H1 (cell line): ENCODE measurements around the gene MIER3. TPM values are rescaled to one million over a fixed set of nuclear protein-coding genes. Genes with fewer than 3 reads are reported as not detected.

Source experiments
- CTCF ChIA-PET: fragments of 300-600 bp; sonication (Branson Sonifier 250); formaldehyde crosslinking; loops from one replicate; lab custom pipeline; 2021; ENCODE audit not compliant: partially characterized antibody; lab: Charles Lee
- POLR2A ChIA-PET: fragments of 300-600 bp; sonication (Branson Sonifier 250); formaldehyde crosslinking; loops from one replicate; lab custom pipeline; 2021; ENCODE audit warnings: inconsistent platforms; ENCODE audit not compliant: partially characterized antibody; lab: Charles Lee
- DNase-seq, 2 experiments: peaks; one replicate each; pipeline versions ENCODE4 v3.0.0 to v3.0.0-alpha.2; 2010 to 2022; ENCODE audit warnings: low spot score in 2 of 2, low read depth in 1 of 2, mixed read lengths in 1 of 2
- FAIRE-seq: peaks from 2 replicates; lab custom pipeline; 2011; peaks lifted over from hg19 to GRCh38; lab: Jason Lieb, UNC
- H2AFZ ChIP-seq: 2 replicates; pipeline ENCODE4 v1.8.1; 2012; ENCODE audit warnings: low read length, inconsistent platforms
- H2AK5ac ChIP-seq: 2 replicates; pipeline ENCODE4 v1.6.1; 2013; ENCODE audit warnings: low read depth, low read length
- H2BK120ac ChIP-seq: replicated peaks from 2 replicates; pipeline ENCODE3; 2013; ENCODE audit warnings: low read depth, low read length, inconsistent platforms
- H2BK12ac ChIP-seq: 2 replicates; pipeline ENCODE4 v1.6.1; 2013; ENCODE audit warnings: low read depth, low read length
- H2BK15ac ChIP-seq: 2 replicates; pipeline ENCODE4 v1.6.1; 2013; ENCODE audit warnings: low read length
- H2BK20ac ChIP-seq: 2 replicates; pipeline ENCODE4 v1.6.1; 2013; ENCODE audit warnings: low read length
- H2BK5ac ChIP-seq: 2 replicates; pipeline ENCODE4 v1.6.1; 2013; ENCODE audit warnings: low read depth, low read length
- H3K14ac ChIP-seq: 2 replicates; pipeline ENCODE4 v1.6.1; 2013; ENCODE audit warnings: inconsistent platforms; ENCODE audit not compliant: insufficient read length
- H3K18ac ChIP-seq: 2 replicates; pipeline ENCODE4 v1.6.1; 2013; ENCODE audit warnings: low read length; ENCODE audit errors: extremely low read depth
- H3K23ac ChIP-seq: 2 replicates; pipeline ENCODE4 v1.6.1; 2013; ENCODE audit warnings: inconsistent platforms; ENCODE audit not compliant: insufficient read length
- H3K23me2 ChIP-seq: 2 replicates; pipeline ENCODE4 v1.6.1; 2013; ENCODE audit warnings: low read depth, low read length
- H3K27ac ChIP-seq: 2 replicates; pipeline ENCODE4 v1.6.1; 2011; ENCODE audit warnings: low read depth, low read length, inconsistent platforms
- H3K27me3 ChIP-seq, 4 experiments: replicated peaks in 1 of 4; 1 replicate in 1 of 4; 2 replicates in 3 of 4; pipeline versions ENCODE4 v1.6.1 to v1.8.1; 2011 to 2013; ENCODE audit warnings: low read length in 3 of 4, mild to moderate bottlenecking in 3 of 4, inconsistent platforms in 2 of 4, mixed read lengths in 2 of 4, moderate library complexity in 1 of 4; ENCODE audit not compliant: control insufficient read depth in 3 of 4, insufficient read depth in 3 of 4; ENCODE audit errors: extremely low read depth in 1 of 4
- H3K36me3 ChIP-seq, 4 experiments: 2 replicates each; pipeline versions ENCODE4 v1.6.1 to v1.8.1; 2011 to 2013; ENCODE audit warnings: mild to moderate bottlenecking in 4 of 4, low read length in 3 of 4, moderate library complexity in 2 of 4, control low read depth in 1 of 4, inconsistent platforms in 1 of 4; ENCODE audit not compliant: insufficient read depth in 4 of 4, control insufficient read depth in 2 of 4
- H3K4ac ChIP-seq: replicated peaks from 2 replicates; pipeline ENCODE3; 2013; ENCODE audit warnings: low read length, low read depth, mixed read lengths, inconsistent platforms; ENCODE audit not compliant: insufficient read length
- H3K4me1 ChIP-seq, 4 experiments: replicated peaks in 1 of 4; 1 replicate in 1 of 4; 2 replicates in 3 of 4; pipeline versions ENCODE4 v1.6.1 to v1.8.1; 2011 to 2013; ENCODE audit warnings: low read length in 3 of 4, inconsistent platforms in 2 of 4, mixed read lengths in 1 of 4; ENCODE audit not compliant: insufficient read depth in 4 of 4, control insufficient read depth in 3 of 4
- H3K4me2 ChIP-seq, 2 experiments: 2 replicates each; pipeline versions ENCODE4 v1.6.1 to v1.8.1; 2011 to 2013; ENCODE audit warnings: low read depth in 2 of 2, low read length in 2 of 2, control low read depth in 1 of 2, inconsistent platforms in 1 of 2, mild to moderate bottlenecking in 1 of 2; ENCODE audit not compliant: insufficient read depth in 1 of 2
- H3K4me3 ChIP-seq, 4 experiments: fragments of 200-600, 300-600 bp in 1 of 4; sonication (generic), shearing (Covaris generic), sonication (Bioruptor Twin) in 1 of 4; 2 replicates each; pipeline versions ENCODE4 v1.5.1 to v1.8.1; 2011 to 2016; ENCODE audit warnings: low read length in 4 of 4, low read depth in 3 of 4, control low read depth in 2 of 4, inconsistent platforms in 2 of 4, mild to moderate bottlenecking in 2 of 4, mixed read lengths in 1 of 4, moderate library complexity in 1 of 4; ENCODE audit not compliant: insufficient read depth in 2 of 4; ENCODE audit errors: extremely low read depth in 1 of 4
- H3K56ac ChIP-seq: replicated peaks from 2 replicates; pipeline ENCODE3; 2013; ENCODE audit warnings: low read depth, mild to moderate bottlenecking, mixed read lengths, low read length, inconsistent platforms; ENCODE audit not compliant: insufficient read length
- H3K79me1 ChIP-seq: 2 replicates; pipeline ENCODE4 v1.6.1; 2013; ENCODE audit warnings: low read depth, low read length, control low read depth
- H3K79me2 ChIP-seq, 2 experiments: 2 replicates each; pipeline versions ENCODE4 v1.6.1 to v1.8.1; 2012 to 2013; ENCODE audit warnings: low read length in 2 of 2, mild to moderate bottlenecking in 2 of 2, inconsistent platforms in 1 of 2; ENCODE audit not compliant: insufficient read depth in 2 of 2, control insufficient read depth in 1 of 2
- H3K9ac ChIP-seq, 4 experiments: replicated peaks in 1 of 4; 1 replicate in 1 of 4; 2 replicates in 3 of 4; pipeline versions ENCODE4 v1.6.1 to v1.8.1; 2011 to 2013; ENCODE audit warnings: low read depth in 3 of 4, low read length in 3 of 4, control low read depth in 2 of 4, mild to moderate bottlenecking in 2 of 4, moderate library complexity in 2 of 4, inconsistent platforms in 1 of 4; ENCODE audit errors: extremely low read depth in 1 of 4
- H3K9me3 ChIP-seq, 2 experiments: 2 replicates each; pipeline versions ENCODE4 v1.6.1 to v1.8.1; 2012 to 2013; ENCODE audit warnings: mild to moderate bottlenecking in 2 of 2, moderate library complexity in 2 of 2, control low read depth in 1 of 2, inconsistent platforms in 1 of 2, low read depth in 1 of 2, low read length in 1 of 2, mixed read lengths in 1 of 2; ENCODE audit not compliant: insufficient read depth in 2 of 2
- H4K20me1 ChIP-seq, 2 experiments: replicated peaks in 1 of 2; 2 replicates each; pipeline versions ENCODE3 to v1.8.1; 2011 to 2013; ENCODE audit warnings: inconsistent platforms in 2 of 2, low read length in 2 of 2, mild to moderate bottlenecking in 1 of 2; ENCODE audit not compliant: insufficient read depth in 2 of 2, control insufficient read depth in 1 of 2
- H4K5ac ChIP-seq: 2 replicates; pipeline ENCODE4 v1.6.1; 2013; ENCODE audit warnings: low read length, low read depth, mixed read lengths, inconsistent platforms; ENCODE audit not compliant: insufficient read length
- H4K8ac ChIP-seq: 2 replicates; pipeline ENCODE4 v1.8.0; 2013; ENCODE audit warnings: mild to moderate bottlenecking, moderate library complexity, low read length, inconsistent platforms; ENCODE audit not compliant: insufficient read depth; ENCODE audit errors: extremely low read depth
- H4K91ac ChIP-seq: replicated peaks from 2 replicates; pipeline ENCODE3; 2013; ENCODE audit warnings: low read length, mixed read lengths, inconsistent platforms; ENCODE audit not compliant: insufficient read length
- ASH2L ChIP-seq: fragments of 200-600, 300-600 bp; sonication (generic); IDR thresholded peaks from one replicate; pipeline ENCODE4 v1.7.1; 2017; ENCODE audit warnings: low read length
- CBX8 ChIP-seq: fragments of 300-800, 300-1000 bp; sonication (generic); IDR thresholded peaks from 2 replicates; pipeline ENCODE4 v1.7.1; 2016; ENCODE audit warnings: low read depth, low read length, borderline replicate concordance
- CHD1 ChIP-seq: IDR thresholded peaks from 2 replicates; pipeline ENCODE4 v1.6.1; 2012; ENCODE audit warnings: low read depth, low read length, improper control_type of control experiment
- CREB1 ChIP-seq: IDR thresholded peaks from 2 replicates; pipeline ENCODE4 v1.6.1; 2012; ENCODE audit warnings: inconsistent platforms
- EZH2 ChIP-seq: fragments of 200-600 bp; sonication (generic); IDR thresholded peaks from 2 replicates; pipeline ENCODE4 v1.7.1; 2012; ENCODE audit warnings: low read depth, mild to moderate bottlenecking, moderate library complexity, low read length, inconsistent platforms; ENCODE audit not compliant: severe bottlenecking
- KDM4A ChIP-seq: IDR thresholded peaks from one replicate; pipeline ENCODE4 v1.7.1; 2012; ENCODE audit warnings: low read depth, mild to moderate bottlenecking, moderate library complexity, low read length, inconsistent platforms; ENCODE audit not compliant: severe bottlenecking
- TCF12 ChIP-seq: IDR thresholded peaks from 2 replicates; pipeline ENCODE4 v1.6.1; 2011; ENCODE audit warnings: low read depth, mild to moderate bottlenecking, low read length
- TEAD4 ChIP-seq: IDR thresholded peaks from 2 replicates; pipeline ENCODE4 v1.6.1; 2012; ENCODE audit warnings: low read depth, low read length, inconsistent platforms, mixed read lengths
- WGBS, 2 experiments: shearing (Covaris generic) in 1 of 2; methylation state at CpG; one replicate each; pipeline versions ENCODE4 v1.1.6 to v1.1.7; 2013 to 2015; ENCODE audit warnings: low lambda C conversion rate in 2 of 2, mixed read lengths in 2 of 2, inconsistent platforms in 1 of 2, low coverage in 1 of 2, missing lambda C conversion rate in 1 of 2; ENCODE audit not compliant: insufficient replicate concordance in 2 of 2, insufficient coverage in 1 of 2, insufficient read length in 1 of 2; ENCODE audit errors: extremely low coverage in 1 of 2, missing lambda C conversion rate in 1 of 2; 5-methylcytosine and 5-hydroxymethylcytosine counted together
- polyA plus RNA-seq, 7 experiments: library from polyadenylated mRNA; depleted of rRNA in 3 of 7; stranded (reverse) in 5 of 7; unstranded in 2 of 7; fragments of >200 nt in 5 of 7; fragments of 200-250 nt in 2 of 7; gene quantifications; 1 replicate in 5 of 7; 2 replicates in 1 of 7; 4 replicates in 1 of 7; pipeline versions ENCODE4 v1.2.1 to v1.2.3, GENCODE V29; 2011 to 2013; ENCODE audit warnings: missing spikeins in 2 of 7, mixed read lengths in 2 of 7
- total RNA-seq: library from RNA; stranded (reverse); fragmentation: NEBNext Ultra II Directional; extraction: Animal tissue kit (Norgen Biotek cat#: 25700); gene quantifications from 2 replicates; pipeline ENCODE4 v1.2.1, GENCODE V29; 2021
- TF ChIP-seq, protein P1 (sequence below): IDR thresholded peaks from 2 replicates; pipeline ENCODE4 v1.6.1; 2012; ENCODE audit warnings: low read length, inconsistent platforms
- TF ChIP-seq, protein P2 (sequence below): IDR thresholded peaks from 2 replicates; pipeline ENCODE4 v1.6.1; 2012; ENCODE audit warnings: inconsistent platforms

Gene MIER3
- total and polyA plus RNA-seq, 2 of the 8 experiments (the other 6 are each of a cell fraction or from before 2014, with no cell fraction given), result 9.6 to 33.3 TPM

DNA sequence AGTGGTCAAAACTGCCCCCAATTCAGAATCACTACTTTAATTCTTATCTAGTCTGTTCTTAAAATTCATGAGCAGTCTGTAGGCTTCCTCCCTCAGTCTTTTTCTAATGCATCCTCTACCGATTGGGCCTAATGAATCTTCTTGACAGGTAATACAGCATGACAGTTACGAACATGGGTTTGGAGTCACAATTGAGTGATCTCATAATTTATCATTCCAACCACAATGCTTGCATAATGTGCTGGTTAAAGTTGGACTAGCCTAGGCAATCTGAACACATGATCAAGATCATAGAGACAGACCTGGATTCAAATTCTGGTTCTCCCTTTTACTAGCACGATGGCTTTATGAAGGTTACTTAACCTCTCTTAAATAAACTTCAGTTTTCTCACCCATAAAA, 75.6 kb downstream of the MIER3 start:
- Histone ChIP-seq H3K4me3 (no peak overlapping the region), H4K5ac (no peak overlapping the region), H4K20me1 (no peaks in the 10 kb centered on the region), H3K14ac (no peak overlapping the region), H2BK120ac (no peak overlapping the region), H2AFZ (no peak overlapping the region), H3K9me3 (no peaks in the 10 kb centered on the region), H3K9ac (no peak overlapping the region), H2BK5ac (no peak overlapping the region), H3K27ac (no peak overlapping the region), H3K79me1 (no peaks in the 10 kb centered on the region), H3K79me2 (no peaks in the 10 kb centered on the region), H2AK5ac (no peak overlapping the region), H3K27me3 (no peaks in the 10 kb centered on the region), H3K36me3 (peaks cover 0 to 20% (median 1%) of the 10 kb centered on the region in 4 experiments; a peak in 3 of 8 replicates), H2BK15ac (no peak overlapping the region), H4K91ac (no peak overlapping the region), H2BK12ac (no peak overlapping the region), H3K23ac (no peak overlapping the region), H3K23me2 (no peaks in the 10 kb centered on the region), H3K18ac (no peak overlapping the region), H3K4me2 (no peak overlapping the region), H2BK20ac (no peak overlapping the region), H4K8ac (no peak overlapping the region), H3K4me1 (no peaks in the 10 kb centered on the region), H3K56ac (no peak overlapping the region), H3K4ac (no peak overlapping the region)
- POLR2A ChIA-PET, result no interaction called here
- FAIRE-seq, result no peak
- TF ChIP-seq TEAD4, result no peak
- TF ChIP-seq, protein P1, sequence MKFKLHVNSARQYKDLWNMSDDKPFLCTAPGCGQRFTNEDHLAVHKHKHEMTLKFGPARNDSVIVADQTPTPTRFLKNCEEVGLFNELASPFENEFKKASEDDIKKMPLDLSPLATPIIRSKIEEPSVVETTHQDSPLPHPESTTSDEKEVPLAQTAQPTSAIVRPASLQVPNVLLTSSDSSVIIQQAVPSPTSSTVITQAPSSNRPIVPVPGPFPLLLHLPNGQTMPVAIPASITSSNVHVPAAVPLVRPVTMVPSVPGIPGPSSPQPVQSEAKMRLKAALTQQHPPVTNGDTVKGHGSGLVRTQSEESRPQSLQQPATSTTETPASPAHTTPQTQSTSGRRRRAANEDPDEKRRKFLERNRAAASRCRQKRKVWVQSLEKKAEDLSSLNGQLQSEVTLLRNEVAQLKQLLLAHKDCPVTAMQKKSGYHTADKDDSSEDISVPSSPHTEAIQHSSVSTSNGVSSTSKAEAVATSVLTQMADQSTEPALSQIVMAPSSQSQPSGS, result no peak
- TF ChIP-seq CREB1, result no peak
- TF ChIP-seq TCF12, result no peak
- no peak for TF ChIP-seq EZH2
- TF ChIP-seq CHD1, result no peak
- no peak for TF ChIP-seq ASH2L
- TF ChIP-seq, protein P2, sequence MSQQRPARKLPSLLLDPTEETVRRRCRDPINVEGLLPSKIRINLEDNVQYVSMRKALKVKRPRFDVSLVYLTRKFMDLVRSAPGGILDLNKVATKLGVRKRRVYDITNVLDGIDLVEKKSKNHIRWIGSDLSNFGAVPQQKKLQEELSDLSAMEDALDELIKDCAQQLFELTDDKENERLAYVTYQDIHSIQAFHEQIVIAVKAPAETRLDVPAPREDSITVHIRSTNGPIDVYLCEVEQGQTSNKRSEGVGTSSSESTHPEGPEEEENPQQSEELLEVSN, result no peak
- TF ChIP-seq KDM4A, result no peak
- no peak for TF ChIP-seq CBX8
- no peak for DNase-seq
- 94% methylated on average over 3 of the region's 3 CpGs; no CpG with 5 or more reads in 1 of the 2 experiments for WGBS, 2 experiments
- CTCF ChIA-PET, result no interaction called here
